ENCODE results near the gene TAL2. TPM values are rescaled to one million over a fixed set of nuclear protein-coding genes. Genes with fewer than 3 reads are reported as not detected.

The TAL2 gene
- total RNA-seq, 4 donors from 2014 or later, result not detected

- DNase-seq (ENCODE audit: low spot score in 2 of 2), result no peak
- intact Hi-C loops (cut with DNase I; ENCODE audit: low total_unique reads), result no loop called here
- no peak for TF ChIP-seq CTCF (IDR thresholded peaks at IDR 0.05)
- no peak overlapping the region for H3K4me3 ChIP-seq (ENCODE audit: low read depth, poor library complexity, severe bottlenecking)
- 94 to 97% methylated on average over 1 of the region's 1 CpG for WGBS, 2 donors
These were observed 25.9 kb upstream of the TAL2 start for GRCh38 chr9:105636331-105636730.

GRCh38 chr9:105637787-105638395 lies 24.4 kb upstream of the TAL2 start:
- TF ChIP-seq CTCF (IDR thresholded peaks at IDR 0.05), result no peak
- no peak for TF ChIP-seq POLR2A (IDR thresholded peaks at IDR 0.05)
- intact Hi-C loops (cut with DNase I; ENCODE audit: low total_unique reads), result no loop called here
- WGBS, 2 donors, result 92 to 96% methylated on average over 4 of the region's 4 CpGs
- DNase-seq (ENCODE audit: low spot score in 2 of 2), result no peak
- no peak overlapping the region for H3K4me3 ChIP-seq (ENCODE audit: low read depth, poor library complexity, severe bottlenecking)

- no peak overlapping the region for H3K4me3 ChIP-seq (ENCODE audit: low read depth, poor library complexity, severe bottlenecking)
- no peak for TF ChIP-seq POLR2A (IDR thresholded peaks at IDR 0.05)
- no peak for TF ChIP-seq CTCF (IDR thresholded peaks at IDR 0.05)
- intact Hi-C loops (cut with DNase I; ENCODE audit: low total_unique reads), result no loop called here
- no peak for DNase-seq (ENCODE audit: low spot score in 2 of 2)
These were observed 22.3 kb upstream of the TAL2 start for GRCh38 chr9:105639936-105640335.

GRCh38 chr9:105643795-105644194 lies 18.5 kb upstream of the TAL2 start:
- intact Hi-C loops (cut with DNase I; ENCODE audit: low total_unique reads), result no loop called here
- TF ChIP-seq POLR2A (IDR thresholded peaks at IDR 0.05), result no peak
- TF ChIP-seq CTCF (IDR thresholded peaks at IDR 0.05), result no peak
- no peak for DNase-seq (ENCODE audit: low spot score in 2 of 2)
- no peak overlapping the region for H3K4me3 ChIP-seq (ENCODE audit: low read depth, poor library complexity, severe bottlenecking)

GRCh38 chr9:105646879-105647594 lies 15.2 kb upstream of the TAL2 start:
- H3K4me3 ChIP-seq (ENCODE audit: low read depth, poor library complexity, severe bottlenecking), result no peak overlapping the region

More at GRCh38 chr9:105646879-105647594, 15.2 kb upstream of the TAL2 start:
- no peak for TF ChIP-seq CTCF (IDR thresholded peaks at IDR 0.05)
- no peak for TF ChIP-seq POLR2A (IDR thresholded peaks at IDR 0.05)
- WGBS, 2 donors, result 89 to 90% methylated on average over 7 of the region's 7 CpGs
- intact Hi-C loops (cut with DNase I; ENCODE audit: low total_unique reads), result no loop called here
- DNase-seq (ENCODE audit: low spot score in 2 of 2), result no peak
